Measurements from ENCODE around the gene CCDC12.

Gene CCDC12

DNA sequence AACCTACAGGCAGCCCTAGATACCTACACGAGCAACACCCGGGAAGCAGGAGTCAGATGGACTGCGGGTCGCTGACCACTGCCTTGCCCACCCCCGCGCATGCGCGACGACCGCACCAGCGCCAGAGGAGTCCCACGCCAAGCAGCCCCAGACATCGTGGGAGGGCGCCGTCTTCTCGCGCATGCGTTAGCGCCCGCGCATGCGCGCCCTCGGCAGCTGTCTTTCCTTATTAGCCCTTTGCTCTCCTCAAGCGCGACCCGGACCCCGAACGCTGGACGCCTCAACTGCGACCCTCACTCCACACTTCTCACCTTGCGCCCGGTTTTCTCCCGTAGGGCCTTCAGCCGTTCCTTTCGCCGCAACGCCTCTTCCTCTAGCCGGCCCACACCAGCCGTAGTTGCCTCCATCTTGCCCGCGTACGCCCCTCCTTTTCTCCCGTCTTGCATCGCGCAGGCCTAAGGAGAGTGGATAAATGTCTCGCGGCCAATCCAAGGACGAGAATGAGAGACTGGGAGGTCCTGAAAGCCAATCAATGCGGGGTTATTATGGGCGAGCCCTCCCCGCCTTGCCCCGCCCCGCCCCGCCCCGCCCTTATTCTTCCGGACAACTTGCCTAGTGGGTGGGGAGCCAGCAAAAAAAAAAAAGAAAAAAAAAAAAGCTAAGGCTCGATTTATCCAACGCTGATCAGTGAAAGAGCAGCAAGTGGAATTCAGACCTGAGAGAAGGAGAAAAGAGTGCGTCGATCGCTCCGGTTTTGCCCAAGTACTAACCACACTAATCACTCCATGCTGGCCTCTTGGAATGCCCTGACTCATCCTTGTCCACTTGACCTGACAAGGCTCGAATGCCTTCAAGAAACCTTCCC is at the start of gene CCDC12:
CCDC12 (minus strand) TSS at position 420 of the 865 bp plus-strand sequence; CDS start at position 407, 13 bp downstream.
- Histone ChIP-seq H3K27ac (ENCODE audit: low read length) (peak within 1 kb of the TSS; percentile 95), H3K9me3 (ENCODE audit: control insufficient read depth, low read depth, low read length) (no peaks in the 10 kb centered on the region), H3K27me3 (ENCODE audit: control insufficient read depth, insufficient read depth, low read length) (peaks cover 6% of the 10 kb centered on the region), H3K9ac (ENCODE audit: low read length) (peak within 1 kb of the TSS; percentile 94), H3K4me3 (ENCODE audit: low read length) (peak within 1 kb of the TSS; percentile 99), H3K4me1 (ENCODE audit: control insufficient read depth, low read depth, low read length) (no peaks in the 10 kb centered on the region), H3K36me3 (ENCODE audit: control insufficient read depth, low read depth, low read length) (no peaks in the 10 kb centered on the region)

DNA sequence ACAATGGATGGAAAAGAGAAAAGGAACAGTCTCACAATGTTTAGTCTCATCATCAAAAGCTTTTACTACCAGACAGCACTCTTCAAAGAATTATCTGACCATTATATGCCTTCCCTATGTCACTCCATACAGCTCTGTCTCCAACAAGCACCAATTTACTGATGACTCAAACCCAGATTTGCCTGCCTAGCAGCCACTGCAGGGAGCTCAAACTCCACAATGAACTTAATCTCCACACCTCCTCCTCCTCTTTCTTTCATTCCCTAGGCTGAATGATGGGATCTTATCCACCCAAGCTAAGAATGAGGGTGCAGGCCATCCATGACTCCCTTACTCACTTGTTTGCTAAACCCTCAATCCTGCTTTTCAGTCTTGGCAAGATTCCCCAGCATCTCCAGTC is 48.4 kb upstream of the CCDC12 start:
- Histone ChIP-seq H3K9me3 (ENCODE audit: control insufficient read depth, low read depth, low read length) (no peaks in the 10 kb centered on the region), H3K27me3 (ENCODE audit: control insufficient read depth, insufficient read depth, low read length) (no peaks in the 10 kb centered on the region), H3K27ac (ENCODE audit: low read length) (no peak overlapping the region), H3K36me3 (ENCODE audit: control insufficient read depth, low read depth, low read length) (peaks cover 3% of the 10 kb centered on the region), H3K4me3 (ENCODE audit: low read length) (no peak overlapping the region), H3K9ac (ENCODE audit: low read length) (no peak overlapping the region), H3K4me1 (ENCODE audit: control insufficient read depth, low read depth, low read length) (peaks cover 6% of the 10 kb centered on the region)

DNA sequence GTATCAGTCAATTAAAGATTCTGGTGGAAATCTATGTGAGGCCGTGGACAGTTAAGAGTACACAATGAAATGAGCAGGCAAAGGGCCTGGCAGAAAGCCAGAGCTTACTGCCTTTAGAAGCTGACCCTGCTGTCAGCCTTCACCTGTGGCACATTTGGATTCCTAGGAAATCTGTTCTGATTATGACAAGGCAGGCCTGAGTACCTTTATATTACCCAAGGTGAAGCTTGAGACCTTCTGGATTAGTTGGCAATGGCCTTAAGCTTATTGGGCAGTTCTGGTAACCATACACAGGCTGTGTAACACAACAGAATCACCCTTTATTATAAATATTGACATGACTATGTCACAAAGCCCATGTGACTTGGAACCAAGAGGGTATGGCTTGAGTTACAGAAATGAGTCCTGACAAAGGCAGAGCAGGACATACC is 46.1 kb upstream of the CCDC12 start:
- Histone ChIP-seq H3K9ac (ENCODE audit: low read length) (no peak overlapping the region), H3K36me3 (ENCODE audit: control insufficient read depth, low read depth, low read length) (peaks cover 23% of the 10 kb centered on the region), H3K4me3 (ENCODE audit: low read length) (no peak overlapping the region), H3K27ac (ENCODE audit: low read length) (no peak overlapping the region), H3K27me3 (ENCODE audit: control insufficient read depth, insufficient read depth, low read length) (no peaks in the 10 kb centered on the region), H3K4me1 (ENCODE audit: control insufficient read depth, low read depth, low read length) (peaks cover 6% of the 10 kb centered on the region), H3K9me3 (ENCODE audit: control insufficient read depth, low read depth, low read length) (no peaks in the 10 kb centered on the region)

DNA sequence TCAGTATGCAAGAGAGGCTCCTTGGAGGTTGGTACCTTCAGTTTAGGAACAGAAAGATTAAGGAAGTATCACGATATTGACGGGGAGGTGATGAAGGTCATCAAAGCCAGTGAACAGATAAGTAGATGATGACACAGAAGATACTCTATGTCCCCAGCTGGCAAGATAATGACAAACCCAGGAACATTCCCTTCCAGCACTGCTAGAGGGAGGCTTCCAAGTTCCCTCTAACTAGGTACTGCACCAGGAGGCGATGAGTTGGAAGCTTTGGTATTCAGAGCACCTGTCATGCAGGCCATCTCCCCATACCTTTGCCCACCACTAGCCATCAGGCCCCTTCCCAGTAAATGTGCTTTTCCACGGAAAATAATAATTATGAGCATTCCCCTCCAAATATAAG is 43.8 kb upstream of the CCDC12 start:
- Histone ChIP-seq H3K4me1 (ENCODE audit: control insufficient read depth, low read depth, low read length) (peaks cover 4% of the 10 kb centered on the region), H3K4me3 (ENCODE audit: low read length) (no peak overlapping the region), H3K27ac (ENCODE audit: low read length) (no peak overlapping the region), H3K27me3 (ENCODE audit: control insufficient read depth, insufficient read depth, low read length) (no peaks in the 10 kb centered on the region), H3K9ac (ENCODE audit: low read length) (no peak overlapping the region), H3K9me3 (ENCODE audit: control insufficient read depth, low read depth, low read length) (no peaks in the 10 kb centered on the region), H3K36me3 (ENCODE audit: control insufficient read depth, low read depth, low read length) (peaks cover 31% of the 10 kb centered on the region)

DNA sequence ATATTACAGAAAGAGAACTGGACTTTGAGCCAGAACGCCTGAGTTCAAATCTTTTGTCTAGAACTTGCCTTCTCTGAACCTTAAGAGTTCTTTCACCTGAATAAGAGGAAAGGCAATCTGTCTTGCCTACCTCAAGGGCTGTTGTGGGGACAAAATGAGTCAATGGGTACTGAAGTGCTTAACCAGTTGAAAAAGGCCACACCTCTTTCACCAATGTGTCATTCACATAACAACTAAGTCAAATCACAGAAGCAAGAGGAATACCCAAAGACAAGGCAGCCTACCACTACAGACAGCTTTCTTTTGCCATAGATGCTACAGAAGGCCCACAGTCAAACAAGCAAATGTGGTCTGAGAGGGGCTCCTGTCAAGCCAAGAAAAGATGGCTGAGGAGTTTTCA is 42.7 kb upstream of the CCDC12 start:
- Histone ChIP-seq H3K9me3 (ENCODE audit: control insufficient read depth, low read depth, low read length) (no peaks in the 10 kb centered on the region), H3K27me3 (ENCODE audit: control insufficient read depth, insufficient read depth, low read length) (no peaks in the 10 kb centered on the region), H3K4me3 (ENCODE audit: low read length) (no peak overlapping the region), H3K4me1 (ENCODE audit: control insufficient read depth, low read depth, low read length) (no peaks in the 10 kb centered on the region), H3K36me3 (ENCODE audit: control insufficient read depth, low read depth, low read length) (peaks cover 31% of the 10 kb centered on the region), H3K27ac (ENCODE audit: low read length) (no peak overlapping the region), H3K9ac (ENCODE audit: low read length) (no peak overlapping the region)

DNA sequence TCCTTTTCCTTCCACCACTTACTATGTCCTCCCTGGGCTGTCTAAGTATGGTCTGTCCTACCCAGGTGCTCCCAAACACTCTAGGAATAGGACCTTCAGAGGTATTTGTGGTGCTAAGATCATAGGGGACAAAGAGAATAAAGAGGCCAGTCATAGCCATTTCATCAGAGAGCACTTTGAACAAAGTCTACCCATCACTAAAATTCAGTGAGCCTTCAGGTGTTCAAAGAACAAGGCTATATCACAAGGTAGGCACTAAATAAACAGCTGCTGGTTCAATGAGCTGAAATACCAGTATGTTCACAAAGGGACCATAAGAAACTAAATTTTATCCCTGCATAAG is 41.7 kb upstream of the CCDC12 start:
- H3K4me1 ChIP-seq (ENCODE audit: control insufficient read depth, low read depth, low read length), result no peaks in the 10 kb centered on the region
- H3K27ac ChIP-seq (ENCODE audit: low read length), result no peak overlapping the region
- no peaks in the 10 kb centered on the region for H3K9me3 ChIP-seq (ENCODE audit: control insufficient read depth, low read depth, low read length)
- H3K9ac ChIP-seq (ENCODE audit: low read length), result no peak overlapping the region
- no peak overlapping the region for H3K4me3 ChIP-seq (ENCODE audit: low read length)
- H3K27me3 ChIP-seq (ENCODE audit: control insufficient read depth, insufficient read depth, low read length), result no peaks in the 10 kb centered on the region
- peaks cover 31% of the 10 kb centered on the region for H3K36me3 ChIP-seq (ENCODE audit: control insufficient read depth, low read depth, low read length)

DNA sequence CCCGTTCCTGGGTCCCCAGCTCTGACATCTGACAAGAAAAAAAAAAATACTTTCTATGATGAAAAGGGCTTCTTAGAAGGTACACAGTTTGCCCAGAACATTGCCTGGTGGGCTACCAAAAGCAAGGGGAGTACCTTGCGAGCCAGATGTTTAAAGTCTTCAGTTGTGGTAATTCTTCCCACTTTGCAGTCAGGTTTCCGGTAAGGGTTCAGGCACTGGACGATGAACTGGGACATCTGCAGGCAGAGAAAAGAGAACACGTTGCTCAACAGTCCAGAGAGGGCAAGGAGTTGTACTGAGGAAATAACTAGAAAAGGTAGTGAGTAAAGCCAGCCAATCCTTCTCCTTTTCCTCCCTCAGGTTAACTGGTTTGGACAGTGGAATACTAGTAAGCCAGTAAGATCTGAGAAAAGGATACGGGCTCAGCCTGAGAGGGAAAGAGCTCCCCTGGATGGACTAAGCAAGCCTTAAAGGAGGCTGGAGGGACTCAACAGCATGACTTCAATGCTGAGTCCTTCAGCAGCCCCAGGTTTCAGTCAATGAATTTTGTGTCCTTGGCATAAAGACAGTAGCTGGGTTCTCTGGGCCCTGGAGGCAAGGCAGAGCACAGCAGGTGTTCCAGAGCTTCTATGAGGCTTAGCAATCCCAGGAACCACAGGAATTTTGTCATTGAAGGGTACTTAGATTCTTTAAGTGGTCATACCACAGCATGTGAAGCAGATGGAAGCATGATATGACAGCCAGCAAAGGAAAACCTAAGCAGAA is 41.1 kb upstream of the CCDC12 start:
- no peak overlapping the region for H3K9ac ChIP-seq (ENCODE audit: low read length)
- H3K27me3 ChIP-seq (ENCODE audit: control insufficient read depth, insufficient read depth, low read length), result no peaks in the 10 kb centered on the region
- H3K36me3 ChIP-seq (ENCODE audit: control insufficient read depth, low read depth, low read length), result peaks cover 31% of the 10 kb centered on the region
- no peaks in the 10 kb centered on the region for H3K4me1 ChIP-seq (ENCODE audit: control insufficient read depth, low read depth, low read length)
- no peak overlapping the region for H3K4me3 ChIP-seq (ENCODE audit: low read length)
- H3K9me3 ChIP-seq (ENCODE audit: control insufficient read depth, low read depth, low read length), result no peaks in the 10 kb centered on the region
- H3K27ac ChIP-seq (ENCODE audit: low read length), result no peak overlapping the region

DNA sequence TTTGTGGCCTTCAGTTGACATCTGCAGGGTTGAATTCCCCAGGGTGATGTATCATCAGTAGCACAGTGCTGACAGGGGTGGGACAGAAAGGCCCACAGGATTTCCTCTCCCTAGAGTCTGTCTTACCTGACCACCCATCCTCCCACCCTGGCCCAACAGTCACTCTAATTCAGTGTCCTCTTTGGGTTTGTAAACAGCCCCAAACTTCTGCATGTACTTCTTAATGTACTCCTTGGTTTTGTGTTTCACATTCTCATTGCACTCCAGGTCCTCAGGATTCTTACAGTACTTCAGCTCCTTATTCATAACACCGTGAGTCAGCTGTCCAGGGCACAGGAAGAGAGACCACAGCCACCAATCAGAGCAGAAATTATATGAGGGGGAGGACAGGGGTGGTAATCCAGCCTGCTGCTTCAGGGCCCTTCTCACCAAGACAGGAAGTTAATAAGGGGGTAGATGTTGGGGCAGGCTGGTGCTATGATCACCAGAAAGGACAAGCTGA is 40.4 kb upstream of the CCDC12 start:
- no peaks in the 10 kb centered on the region for H3K9me3 ChIP-seq (ENCODE audit: control insufficient read depth, low read depth, low read length)
- no peaks in the 10 kb centered on the region for H3K27me3 ChIP-seq (ENCODE audit: control insufficient read depth, insufficient read depth, low read length)
- H3K4me1 ChIP-seq (ENCODE audit: control insufficient read depth, low read depth, low read length), result no peaks in the 10 kb centered on the region
- peaks cover 29% of the 10 kb centered on the region for H3K36me3 ChIP-seq (ENCODE audit: control insufficient read depth, low read depth, low read length)
- H3K27ac ChIP-seq (ENCODE audit: low read length), result no peak overlapping the region
- H3K9ac ChIP-seq (ENCODE audit: low read length), result no peak overlapping the region
- H3K4me3 ChIP-seq (ENCODE audit: low read length), result no peak overlapping the region

DNA sequence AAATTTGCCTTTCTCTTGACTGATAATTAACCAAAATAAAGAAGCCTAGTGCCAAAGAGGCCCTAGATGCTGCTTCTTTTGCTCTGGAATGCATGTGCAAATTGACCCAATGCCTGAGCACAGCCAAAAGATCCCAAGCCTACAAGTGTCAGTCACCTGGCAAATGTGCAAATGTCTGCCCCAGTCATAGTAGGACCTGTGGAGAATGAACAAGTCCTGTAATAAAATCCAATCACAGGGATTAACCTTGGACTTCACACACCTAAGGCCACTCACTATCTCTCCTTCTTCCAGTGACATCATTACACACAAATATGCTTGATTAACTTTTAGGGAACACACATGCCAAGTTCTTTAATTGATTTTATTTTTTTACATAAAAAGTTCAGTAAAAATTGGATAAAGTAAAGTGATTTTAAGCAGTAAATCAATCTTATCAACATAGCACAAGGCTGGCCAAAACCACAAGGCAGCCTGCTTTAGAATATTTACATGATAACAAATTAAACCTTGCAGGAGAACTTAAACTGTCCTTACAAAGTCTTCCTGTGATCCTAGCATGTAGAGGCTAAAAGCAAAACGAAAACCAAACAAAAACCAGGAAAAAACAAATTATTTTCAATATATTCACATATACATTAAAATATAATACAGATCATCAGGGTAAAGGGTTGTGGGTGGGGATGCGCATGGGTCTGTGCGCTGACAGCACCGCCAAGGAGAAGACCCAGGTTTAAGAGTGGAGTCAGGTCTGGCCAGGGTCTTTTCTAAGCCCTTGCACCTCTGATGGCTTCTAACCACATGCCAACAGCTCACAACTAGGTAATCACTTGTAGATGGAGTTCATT is 39.8 kb upstream of the CCDC12 start:
- H3K9me3 ChIP-seq (ENCODE audit: control insufficient read depth, low read depth, low read length), result no peaks in the 10 kb centered on the region
- H3K36me3 ChIP-seq (ENCODE audit: control insufficient read depth, low read depth, low read length), result peaks cover 29% of the 10 kb centered on the region
- H3K27me3 ChIP-seq (ENCODE audit: control insufficient read depth, insufficient read depth, low read length), result no peaks in the 10 kb centered on the region
- H3K9ac ChIP-seq (ENCODE audit: low read length), result no peak overlapping the region
- H3K4me1 ChIP-seq (ENCODE audit: control insufficient read depth, low read depth, low read length), result no peaks in the 10 kb centered on the region
- H3K27ac ChIP-seq (ENCODE audit: low read length), result no peak overlapping the region
- no peak overlapping the region for H3K4me3 ChIP-seq (ENCODE audit: low read length)

DNA sequence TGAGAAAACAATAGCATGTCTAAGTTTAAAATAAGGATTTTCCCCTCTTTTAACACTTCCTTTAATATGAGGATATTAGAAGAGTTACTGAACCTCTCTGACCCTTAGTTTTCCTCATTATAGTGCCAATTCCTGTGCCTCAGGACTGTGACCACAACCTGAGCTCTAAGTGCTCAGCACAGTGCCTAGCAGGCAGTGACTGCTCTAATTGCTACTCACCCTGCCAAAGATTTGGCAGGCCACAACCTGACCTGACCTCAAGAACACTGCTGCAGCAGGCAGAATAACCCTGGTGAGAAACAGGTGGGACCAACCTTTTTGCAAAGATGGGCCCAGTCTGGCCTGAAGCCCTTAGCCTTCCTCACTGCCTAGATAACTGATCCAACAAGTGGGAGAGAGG is 38.6 kb upstream of the CCDC12 start:
- Histone ChIP-seq H3K36me3 (ENCODE audit: control insufficient read depth, low read depth, low read length) (peaks cover 29% of the 10 kb centered on the region), H3K9ac (ENCODE audit: low read length) (no peak overlapping the region), H3K27ac (ENCODE audit: low read length) (no peak overlapping the region), H3K9me3 (ENCODE audit: control insufficient read depth, low read depth, low read length) (no peaks in the 10 kb centered on the region), H3K27me3 (ENCODE audit: control insufficient read depth, insufficient read depth, low read length) (no peaks in the 10 kb centered on the region), H3K4me3 (ENCODE audit: low read length) (no peak overlapping the region), H3K4me1 (ENCODE audit: control insufficient read depth, low read depth, low read length) (peaks cover 3% of the 10 kb centered on the region)

DNA sequence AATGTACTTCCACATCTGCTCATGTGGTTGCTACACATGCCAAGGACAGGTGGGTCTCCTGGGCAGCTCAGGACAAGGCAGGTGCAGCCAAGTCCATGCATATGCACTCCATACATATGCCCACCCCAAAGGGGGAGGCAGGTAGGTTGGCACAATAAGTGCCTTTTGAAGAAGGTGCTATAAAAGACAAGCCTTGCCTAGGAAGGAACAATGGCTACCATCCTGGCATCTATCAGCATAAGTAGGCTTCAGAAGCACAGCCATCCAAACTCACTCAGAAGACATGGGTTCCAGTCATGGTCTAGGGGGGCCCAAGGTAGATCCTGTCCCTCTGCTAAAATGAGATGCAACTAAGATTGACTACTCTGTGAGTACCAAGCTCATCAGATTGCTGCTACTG is 37.5 kb upstream of the CCDC12 start:
- Histone ChIP-seq H3K27me3 (ENCODE audit: control insufficient read depth, insufficient read depth, low read length) (no peaks in the 10 kb centered on the region), H3K9me3 (ENCODE audit: control insufficient read depth, low read depth, low read length) (no peaks in the 10 kb centered on the region), H3K27ac (ENCODE audit: low read length) (no peak overlapping the region), H3K4me3 (ENCODE audit: low read length) (no peak overlapping the region), H3K9ac (ENCODE audit: low read length) (no peak overlapping the region), H3K4me1 (ENCODE audit: control insufficient read depth, low read depth, low read length) (peaks cover 6% of the 10 kb centered on the region), H3K36me3 (ENCODE audit: control insufficient read depth, low read depth, low read length) (peaks cover 21% of the 10 kb centered on the region)

Measured in iPS-18a (cell line).